IMR-90 (cell line): ENCODE results near the gene CLEC17A. TPM values are rescaled to one million over a fixed set of nuclear protein-coding genes. Genes with fewer than 3 reads are reported as not detected.

Experiments
- ATAC-seq: fragments of 200-7000 bp; cut with Tn5 transposase; 2 replicates; pipeline ENCODE4 v1.9.1; 2020; ENCODE audit warnings: low read depth, mild to moderate bottlenecking, moderate library complexity
- BruUV-seq: library from RNA; stranded (reverse); fragments of 400-500 nt; replicated peaks from 2 replicates; lab custom pipeline; 2021; lab: Mats Ljungman, UMichigan
- CTCF ChIA-PET: fragments of 300-600 bp; formaldehyde crosslinking; extraction: SDS; loops from one replicate; lab custom pipeline; 2021; ENCODE audit warnings: antibody characterized with exemption; lab: Yijun Ruan, JAX
- POLR2A ChIA-PET: fragments of 300-600 bp; sonication (Branson Sonifier 250); formaldehyde crosslinking; loops from one replicate; lab custom pipeline; 2022; ENCODE audit warnings: antibody characterized with exemption; ENCODE audit not compliant: unreplicated experiment; lab: Charles Lee
- DNase-seq: peaks from one replicate; pipeline ENCODE4 v3.0.0; 2013
- H2AFZ ChIP-seq: replicated peaks from 2 replicates; pipeline ENCODE3; 2013; ENCODE audit warnings: low read length, mild to moderate bottlenecking; ENCODE audit not compliant: poor library complexity
- H2AK5ac ChIP-seq: 2 replicates; pipeline ENCODE4 v1.6.1; 2013; ENCODE audit warnings: low read depth, low read length, inconsistent platforms
- H2AK9ac ChIP-seq: replicated peaks from 2 replicates; pipeline ENCODE3; 2013; ENCODE audit warnings: mild to moderate bottlenecking, low read depth, low read length, moderate library complexity; ENCODE audit not compliant: poor library complexity
- H2BK120ac ChIP-seq: 2 replicates; pipeline ENCODE4 v1.6.1; 2013; ENCODE audit warnings: low read depth, low read length, inconsistent platforms
- H2BK15ac ChIP-seq: 3 replicates; pipeline ENCODE4 v1.6.1; 2013; ENCODE audit warnings: low read depth, low read length, inconsistent platforms
- H2BK20ac ChIP-seq: 2 replicates; pipeline ENCODE4 v1.6.1; 2013; ENCODE audit warnings: low read depth, mild to moderate bottlenecking, inconsistent platforms, low read length, moderate library complexity
- H2BK5ac ChIP-seq: 2 replicates; pipeline ENCODE4 v1.6.1; 2013; ENCODE audit warnings: mild to moderate bottlenecking, low read depth, low read length, inconsistent platforms; ENCODE audit not compliant: poor library complexity, severe bottlenecking
- H3K14ac ChIP-seq: replicated peaks from 2 replicates; pipeline ENCODE4 v1.6.1; 2013; ENCODE audit warnings: low read depth, low read length, inconsistent platforms
- H3K18ac ChIP-seq: 2 replicates; pipeline ENCODE4 v1.6.1; 2013; ENCODE audit warnings: low read depth, low read length, control low read depth
- H3K23ac ChIP-seq: 2 replicates; pipeline ENCODE4 v1.6.1; 2013; ENCODE audit warnings: low read depth, low read length, inconsistent platforms
- H3K27ac ChIP-seq: 2 replicates; pipeline ENCODE4 v1.5.1; 2013; ENCODE audit warnings: mild to moderate bottlenecking, control low read depth, low read length; ENCODE audit not compliant: insufficient read depth
- H3K27me3 ChIP-seq: 2 replicates; pipeline ENCODE4 v1.6.1; 2013; ENCODE audit warnings: low read length; ENCODE audit not compliant: control insufficient read depth, insufficient read depth
- H3K36me3 ChIP-seq: 2 replicates; pipeline ENCODE4 v1.6.1; 2013; ENCODE audit warnings: low read length, mixed read lengths; ENCODE audit not compliant: control insufficient read depth, insufficient read depth
- H3K4ac ChIP-seq: 2 replicates; pipeline ENCODE4 v1.6.1; 2013; ENCODE audit warnings: low read depth, low read length, inconsistent platforms
- H3K4me1 ChIP-seq: 2 replicates; pipeline ENCODE4 v1.6.1; 2013; ENCODE audit warnings: low read length, mixed read lengths; ENCODE audit not compliant: control insufficient read depth, insufficient read depth
- H3K4me2 ChIP-seq: 2 replicates; pipeline ENCODE4 v1.6.1; 2013; ENCODE audit warnings: low read depth, mild to moderate bottlenecking, control low read depth, low read length, moderate library complexity
- H3K4me3 ChIP-seq: 2 replicates; pipeline ENCODE4 v1.5.1; 2013; ENCODE audit warnings: low read depth, mild to moderate bottlenecking, control low read depth, low read length, moderate library complexity; ENCODE audit not compliant: insufficient read depth
- H3K56ac ChIP-seq: 2 replicates; pipeline ENCODE4 v1.6.1; 2013; ENCODE audit warnings: low read length, inconsistent platforms; ENCODE audit not compliant: insufficient read depth; ENCODE audit errors: extremely low read depth
- H3K79me1 ChIP-seq, 2 experiments: 2 replicates each; pipeline ENCODE4 v1.6.1; 2013; ENCODE audit warnings: low read length in 2 of 2, inconsistent platforms in 1 of 2, low read depth in 1 of 2
- H3K9ac ChIP-seq: 2 replicates; pipeline ENCODE4 v1.6.1; 2013; ENCODE audit warnings: low read depth, low read length, control low read depth
- H3K9me1 ChIP-seq: 2 replicates; pipeline ENCODE4 v1.6.1; 2013; ENCODE audit warnings: low read length, inconsistent platforms; ENCODE audit not compliant: insufficient read depth
- H3K9me3 ChIP-seq: 2 replicates; pipeline ENCODE4 v1.6.1; 2013; ENCODE audit warnings: low read length; ENCODE audit not compliant: control insufficient read depth, insufficient read depth
- H4K20me1 ChIP-seq: 2 replicates; pipeline ENCODE4 v1.6.1; 2013; ENCODE audit warnings: low read length, inconsistent platforms; ENCODE audit not compliant: insufficient read depth
- H4K5ac ChIP-seq: 2 replicates; pipeline ENCODE4 v1.6.1; 2013; ENCODE audit warnings: mild to moderate bottlenecking, low read depth, low read length, control low read depth
- H4K8ac ChIP-seq, 2 experiments: 2 replicates each; pipeline ENCODE4 v1.6.1; 2013; ENCODE audit warnings: low read depth in 2 of 2, low read length in 2 of 2, control low read depth in 1 of 2, inconsistent platforms in 1 of 2
- H4K91ac ChIP-seq: 2 replicates; pipeline ENCODE4 v1.6.1; 2013; ENCODE audit warnings: low read depth, low read length, inconsistent platforms; ENCODE audit not compliant: insufficient read depth
- BHLHE40 ChIP-seq: fragments of 150-350 bp; IDR thresholded peaks from 2 replicates; pipeline ENCODE4 v1.6.1; 2016; ENCODE audit warnings: mild to moderate bottlenecking, low read depth, low read length
- CEBPB ChIP-seq: IDR thresholded peaks from 2 replicates; pipeline ENCODE4 v1.6.1; 2012; ENCODE audit warnings: low read depth, low read length, improper control_type of control experiment
- CHD1 ChIP-seq: IDR thresholded peaks from 2 replicates; pipeline ENCODE4 v1.6.1; 2012; ENCODE audit warnings: low read depth, low read length, improper control_type of control experiment
- CTCF ChIP-seq: conservative IDR thresholded peaks from 2 replicates; pipeline ENCODE4 v1.5.1; 2012; ENCODE audit warnings: mild to moderate bottlenecking, low read depth, low read length, improper control_type of control experiment
- ELK1 ChIP-seq: fragments of 150-350 bp; IDR thresholded peaks from 2 replicates; pipeline ENCODE4 v1.6.1; 2016; ENCODE audit warnings: low read depth, mild to moderate bottlenecking, low read length, moderate library complexity, borderline replicate concordance
- FOS ChIP-seq: fragments of 150-350 bp; IDR thresholded peaks from 2 replicates; pipeline ENCODE4 v1.6.1; 2016; ENCODE audit warnings: low read depth, low read length
- MAFK ChIP-seq: IDR thresholded peaks from 2 replicates; pipeline ENCODE4 v1.6.1; 2012; ENCODE audit warnings: low read depth, low read length, improper control_type of control experiment
- MAZ ChIP-seq: IDR thresholded peaks from 2 replicates; pipeline ENCODE4 v1.6.1; 2012; ENCODE audit warnings: low read depth, mild to moderate bottlenecking, low read length, improper control_type of control experiment, moderate library complexity, borderline replicate concordance
- MXI1 ChIP-seq: IDR thresholded peaks from 2 replicates; pipeline ENCODE4 v1.6.1; 2012; ENCODE audit warnings: low read depth, mild to moderate bottlenecking, low read length, moderate library complexity, borderline replicate concordance
- NFE2L2 ChIP-seq: fragments of 150-350 bp; IDR thresholded peaks from 2 replicates; pipeline ENCODE4 v1.6.1; 2016; ENCODE audit warnings: low read depth, mild to moderate bottlenecking, low read length
- POLR2A ChIP-seq: IDR thresholded peaks from 2 replicates; pipeline ENCODE4 v1.6.1; 2012; ENCODE audit warnings: mild to moderate bottlenecking, low read depth, low read length
- RAD21 ChIP-seq: IDR thresholded peaks from 2 replicates; pipeline ENCODE4 v1.6.1; 2012; ENCODE audit warnings: low read length, improper control_type of control experiment
- RCOR1 ChIP-seq: IDR thresholded peaks from 2 replicates; pipeline ENCODE4 v1.6.1; 2012; ENCODE audit warnings: mild to moderate bottlenecking, low read length, improper control_type of control experiment; ENCODE audit not compliant: insufficient replicate concordance
- RFX5 ChIP-seq: IDR thresholded peaks from 2 replicates; pipeline ENCODE4 v1.8.0; 2012; ENCODE audit warnings: low read depth, mild to moderate bottlenecking, low read length, moderate library complexity
- SMC3 ChIP-seq: fragments of 150-350 bp; IDR thresholded peaks from 2 replicates; pipeline ENCODE4 v1.6.1; 2016; ENCODE audit warnings: low read depth, mild to moderate bottlenecking, antibody characterized with exemption, low read length, moderate library complexity
- USF2 ChIP-seq: fragments of 150-350 bp; IDR thresholded peaks from 2 replicates; pipeline ENCODE4 v1.6.1; 2017; ENCODE audit warnings: mild to moderate bottlenecking, antibody characterized with exemption, low read length, low read depth
- WGBS, 2 experiments: methylation state at CpG; one replicate each; pipeline versions ENCODE4 v1.1.5 to v1.1.7; 2013; ENCODE audit warnings: missing lambda C conversion rate in 2 of 2; ENCODE audit not compliant: insufficient read length in 1 of 2; ENCODE audit errors: extremely low coverage in 2 of 2; 5-methylcytosine and 5-hydroxymethylcytosine counted together
- dilution Hi-C: fragments of 300-500 bp; cut with HindIII; formaldehyde crosslinking; loops from one replicate; pipeline ENCODE4 v1.14.3; 2018; ENCODE audit warnings: low sequenced_read_pairs; ENCODE audit not compliant: unreplicated experiment
- in situ Hi-C: fragments of 300-500 bp; cut with MboI; formaldehyde crosslinking; loops from 3 replicates; pipeline ENCODE4 v1.14.3; 2019; ENCODE audit warnings: low sequenced_read_pairs, inconsistent platforms, mixed read lengths
- intact Hi-C: fragments of 100-400 bp; cut with micrococcal nuclease; formaldehyde crosslinking; loops from 2 replicates; pipeline ENCODE4 v1.10.0; 2022
- polyA plus RNA-seq, 3 experiments: library from polyadenylated mRNA; depleted of rRNA; stranded (reverse); fragments of >200 nt; gene quantifications; 2 replicates each; pipeline ENCODE4 v1.2.3, GENCODE V29; 2012; ENCODE audit warnings: low replicate concordance in 1 of 3
- total RNA-seq: library from RNA; depleted of rRNA; stranded (reverse); fragments of >200 nt; gene quantifications from 2 replicates; pipeline ENCODE4 v1.2.3, GENCODE V29; 2012

The CLEC17A gene
- total and polyA plus RNA-seq, 2 of the 4 experiments (the other 2 are of a cell fraction) = 0.05 TPM; not detected in 1

GRCh38 chr19:14599548-14600147, 16.8 kb downstream of the CLEC17A start:
- Histone ChIP-seq H2BK20ac (no peak overlapping the region), H3K14ac (no peak overlapping the region), H3K4me1 (no peaks in the 10 kb centered on the region), H3K36me3 (no peaks in the 10 kb centered on the region), H2AK5ac (no peak overlapping the region), H3K4me3 (no peak overlapping the region), H3K9ac (no peak overlapping the region), H3K9me1 (no peaks in the 10 kb centered on the region), H2BK5ac (no peak overlapping the region), H3K27me3 (no peaks in the 10 kb centered on the region), H2BK120ac (no peak overlapping the region), H4K20me1 (no peaks in the 10 kb centered on the region), H2AK9ac (no peak overlapping the region), H2AFZ (no peak overlapping the region), H4K5ac (no peak overlapping the region), H2BK15ac (no peak overlapping the region), H3K79me1 (no peaks in the 10 kb centered on the region), H4K91ac (no peak overlapping the region), H3K18ac (no peak overlapping the region), H3K23ac (no peak overlapping the region), H4K8ac (no peak overlapping the region), H3K9me3 (peaks cover 1% of the 10 kb centered on the region; the same call in 1 of the 2 replicates), H3K27ac (no peak overlapping the region), H3K4ac (no peak overlapping the region), H3K56ac (no peak overlapping the region), H3K4me2 (no peak overlapping the region)
- CTCF ChIA-PET = interaction anchor here (0.6 kb wide), 1 partner anchor 20 kb away, joined by 4 read pairs; no protein-coding TSS in a partner anchor
- ATAC-seq = no peak
- POLR2A ChIA-PET = interaction anchor here (0.7 kb wide), 1 partner anchor 22 kb away, joined by 17 read pairs; no protein-coding TSS in a partner anchor
- dilution Hi-C loops (no loop called here), in situ Hi-C loops (loop anchor here (25.0 kb wide), 1 partner anchor 288 kb away; the partner anchor contains the start of gene OR7A17), intact Hi-C loops (no loop called here)
- TF ChIP-seq RAD21 = no peak
- no peak for TF ChIP-seq RFX5
- no peak for TF ChIP-seq NFE2L2
- TF ChIP-seq POLR2A = no peak
- TF ChIP-seq BHLHE40 = no peak
- no peak for TF ChIP-seq CEBPB
- TF ChIP-seq CTCF = no peak
- TF ChIP-seq SMC3 = no peak
- no peak for TF ChIP-seq MXI1
- no peak for TF ChIP-seq MAZ
- TF ChIP-seq FOS = no peak
- TF ChIP-seq ELK1 = no peak
- no peak for TF ChIP-seq CHD1
- TF ChIP-seq USF2 = no peak
- TF ChIP-seq RCOR1 = no peak
- no peak for TF ChIP-seq MAFK
- 86% methylated on average over 2 of the region's 8 CpGs; no CpG with 5 or more reads in 1 of the 2 experiments for WGBS, 2 experiments
- no TSS peak for BruUV-seq
- DNase-seq = no peak
